ENCODE data around the gene PDE5A.
"Not testable (repeated sequence)": the region's sequence is repeated elsewhere in the genome, so short reads cannot be mapped to it uniquely, and the experiment has no call there.

GRCh38 chr4:119469039-119469438, 159.6 kb downstream of the PDE5A start:
- TF ChIP-seq POLR2AphosphoS5, CTCF (IDR thresholded peaks at IDR 0.05): not testable (repeated sequence)

Data from transverse colon (tissue), 4 donors.